Astrocyte (in vitro differentiated cells and primary cell): ENCODE results near the gene MAST1. TPM values are rescaled to one million over a fixed set of nuclear protein-coding genes. Genes with fewer than 3 reads are reported as not detected.

Source experiments
- DNase-seq: peaks from one replicate; pipeline ENCODE4 v3.0.0-alpha.2; 2010; ENCODE audit warnings: low read depth
- FAIRE-seq: peaks from 2 replicates; lab custom pipeline; 2011; peaks lifted over from hg19 to GRCh38; lab: Jason Lieb, UNC
- H2AFZ ChIP-seq: 2 replicates; pipeline ENCODE4 v1.6.0; 2012; ENCODE audit warnings: low read depth, low read length, inconsistent platforms
- H3K27ac ChIP-seq: 2 replicates; pipeline ENCODE4 v1.5.1; 2011; ENCODE audit warnings: low read depth, low read length, inconsistent platforms
- H3K27me3 ChIP-seq: 2 replicates; pipeline ENCODE4 v1.6.0; 2011; ENCODE audit warnings: low read length, inconsistent platforms; ENCODE audit not compliant: insufficient read depth
- H3K36me3 ChIP-seq: 2 replicates; pipeline ENCODE4 v1.5.1; 2011; ENCODE audit warnings: low read length, inconsistent platforms; ENCODE audit not compliant: insufficient read depth
- H3K4me1 ChIP-seq: 2 replicates; pipeline ENCODE4 v1.5.1; 2011; ENCODE audit warnings: low read length, inconsistent platforms; ENCODE audit not compliant: insufficient read depth
- H3K4me2 ChIP-seq: 2 replicates; pipeline ENCODE4 v1.6.0; 2012; ENCODE audit warnings: low read length, inconsistent platforms
- H3K4me3 ChIP-seq: 2 replicates; pipeline ENCODE4 v1.5.1; 2011; ENCODE audit warnings: low read depth, mild to moderate bottlenecking, low read length, inconsistent platforms; ENCODE audit not compliant: insufficient read depth
- H3K79me2 ChIP-seq: 2 replicates; pipeline ENCODE4 v1.6.0; 2012; ENCODE audit warnings: mild to moderate bottlenecking, low read length, inconsistent platforms; ENCODE audit not compliant: insufficient read depth
- H3K9ac ChIP-seq: 2 replicates; pipeline ENCODE4 v1.6.0; 2012; ENCODE audit warnings: mild to moderate bottlenecking, low read length, inconsistent platforms
- H3K9me3 ChIP-seq: 2 replicates; pipeline ENCODE4 v1.5.1; 2012; ENCODE audit warnings: low read depth, mild to moderate bottlenecking, low read length, inconsistent platforms; ENCODE audit not compliant: insufficient read depth
- H4K20me1 ChIP-seq: 2 replicates; pipeline ENCODE4 v1.6.0; 2012; ENCODE audit warnings: low read length, inconsistent platforms; ENCODE audit not compliant: insufficient read depth
- H3K27ac Mint-ChIP-seq: one replicate; pipeline ENCODE4 v1.8.0; 2021; ENCODE audit warnings: mild to moderate bottlenecking, mixed read lengths; ENCODE audit not compliant: unreplicated experiment
- H3K27me3 Mint-ChIP-seq: one replicate; pipeline ENCODE4 v1.8.0; 2021; ENCODE audit warnings: low read depth, mixed read lengths; ENCODE audit not compliant: unreplicated experiment
- H3K36me3 Mint-ChIP-seq: one replicate; pipeline ENCODE4 v1.8.0; 2021; ENCODE audit warnings: low read depth, mixed read lengths; ENCODE audit not compliant: unreplicated experiment
- H3K4me1 Mint-ChIP-seq: one replicate; pipeline ENCODE4 v1.8.0; 2021; ENCODE audit warnings: low read depth, mixed read lengths; ENCODE audit not compliant: unreplicated experiment
- H3K4me3 Mint-ChIP-seq: one replicate; pipeline ENCODE4 v1.8.0; 2021; ENCODE audit warnings: mild to moderate bottlenecking, moderate library complexity, mixed read lengths; ENCODE audit not compliant: unreplicated experiment
- H3K9me3 Mint-ChIP-seq: one replicate; pipeline ENCODE4 v1.8.0; 2021; ENCODE audit warnings: mild to moderate bottlenecking, mixed read lengths; ENCODE audit not compliant: unreplicated experiment
- EZH2 ChIP-seq: IDR thresholded peaks from 2 replicates; pipeline ENCODE4 v1.6.1; 2012; ENCODE audit warnings: mild to moderate bottlenecking, low read length, inconsistent platforms; ENCODE audit not compliant: insufficient read depth
- total RNA-seq: library from RNA; stranded (reverse); gene quantifications from 2 replicates; pipeline ENCODE4 v1.2.1, GENCODE V29; 2021
- TF ChIP-seq, protein P1 (sequence below): IDR thresholded peaks from 2 replicates; pipeline ENCODE4 v1.5.1; 2011; ENCODE audit warnings: low read depth, mild to moderate bottlenecking, inconsistent platforms, low read length, moderate library complexity; ENCODE audit not compliant: insufficient read depth

MAST1 gene
- total RNA-seq, 1 donor from 2014 or later, result 5.4 TPM

DNA sequence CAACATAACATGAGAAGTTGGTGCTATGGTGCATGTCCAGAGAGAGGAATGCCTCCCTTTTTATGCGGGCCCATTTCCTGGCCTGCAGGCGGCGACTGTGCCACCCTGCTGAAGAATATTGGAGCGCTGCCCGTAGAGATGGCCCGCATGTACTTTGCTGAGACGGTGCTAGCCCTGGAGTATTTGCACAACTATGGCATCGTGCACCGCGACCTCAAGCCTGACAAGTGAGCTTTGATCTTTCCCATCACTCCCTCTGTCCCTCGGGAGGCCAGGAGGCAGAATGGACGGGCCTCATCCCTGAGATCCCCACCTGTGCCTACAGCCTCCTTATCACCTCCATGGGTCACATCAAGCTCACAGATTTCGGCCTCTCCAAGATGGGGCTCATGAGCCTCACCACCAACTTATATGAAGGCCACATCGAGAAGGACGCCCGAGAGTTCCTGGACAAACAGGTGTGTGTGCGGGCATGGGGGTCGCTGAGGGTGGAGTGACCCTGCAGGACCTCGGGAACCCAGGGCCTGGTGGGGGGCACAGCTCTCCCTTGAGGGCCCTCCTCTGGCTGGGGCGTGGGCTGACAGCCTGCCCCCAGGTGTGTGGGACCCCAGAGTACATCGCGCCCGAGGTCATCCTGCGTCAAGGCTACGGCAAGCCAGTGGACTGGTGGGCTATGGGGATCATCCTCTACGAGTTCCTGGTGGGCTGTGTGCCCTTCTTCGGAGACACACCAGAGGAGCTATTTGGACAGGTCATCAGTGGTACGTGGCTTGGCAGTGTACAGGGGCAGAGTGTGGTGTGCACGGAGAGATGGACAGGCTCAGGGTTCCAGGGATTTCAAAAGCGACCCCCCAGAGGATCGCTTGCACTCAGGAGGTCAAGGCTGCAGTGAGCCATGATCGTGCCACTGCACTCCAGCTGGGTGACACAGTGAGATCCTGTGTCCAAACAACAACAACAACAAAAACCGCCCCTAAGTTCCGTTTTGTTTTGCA lies 26.7 kb downstream of the MAST1 start:
- peaks cover 11% of the 10 kb centered on the region for H3K36me3 Mint-ChIP-seq
- H3K4me2 ChIP-seq, result no peak overlapping the region
- H4K20me1 ChIP-seq, result no peaks in the 10 kb centered on the region
- H3K27me3 Mint-ChIP-seq, result peaks cover 2% of the 10 kb centered on the region
- peaks cover 3% of the 10 kb centered on the region for H3K4me1 ChIP-seq
- no peaks in the 10 kb centered on the region for H3K36me3 ChIP-seq
- H3K27me3 ChIP-seq, result peaks cover 4% of the 10 kb centered on the region
- no peaks in the 10 kb centered on the region for H3K4me1 Mint-ChIP-seq
- H3K27ac Mint-ChIP-seq, result no peak overlapping the region
- TF ChIP-seq EZH2, result no peak
- TF ChIP-seq, protein P1, sequence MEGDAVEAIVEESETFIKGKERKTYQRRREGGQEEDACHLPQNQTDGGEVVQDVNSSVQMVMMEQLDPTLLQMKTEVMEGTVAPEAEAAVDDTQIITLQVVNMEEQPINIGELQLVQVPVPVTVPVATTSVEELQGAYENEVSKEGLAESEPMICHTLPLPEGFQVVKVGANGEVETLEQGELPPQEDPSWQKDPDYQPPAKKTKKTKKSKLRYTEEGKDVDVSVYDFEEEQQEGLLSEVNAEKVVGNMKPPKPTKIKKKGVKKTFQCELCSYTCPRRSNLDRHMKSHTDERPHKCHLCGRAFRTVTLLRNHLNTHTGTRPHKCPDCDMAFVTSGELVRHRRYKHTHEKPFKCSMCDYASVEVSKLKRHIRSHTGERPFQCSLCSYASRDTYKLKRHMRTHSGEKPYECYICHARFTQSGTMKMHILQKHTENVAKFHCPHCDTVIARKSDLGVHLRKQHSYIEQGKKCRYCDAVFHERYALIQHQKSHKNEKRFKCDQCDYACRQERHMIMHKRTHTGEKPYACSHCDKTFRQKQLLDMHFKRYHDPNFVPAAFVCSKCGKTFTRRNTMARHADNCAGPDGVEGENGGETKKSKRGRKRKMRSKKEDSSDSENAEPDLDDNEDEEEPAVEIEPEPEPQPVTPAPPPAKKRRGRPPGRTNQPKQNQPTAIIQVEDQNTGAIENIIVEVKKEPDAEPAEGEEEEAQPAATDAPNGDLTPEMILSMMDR, result no peak
- DNase-seq (no peak), FAIRE-seq (no peak)
- H3K9me3 ChIP-seq, result no peaks in the 10 kb centered on the region
- H2AFZ ChIP-seq, result no peak overlapping the region
- H3K9ac ChIP-seq, result no peak overlapping the region
- H3K27ac ChIP-seq, result no peak overlapping the region
- no peaks in the 10 kb centered on the region for H3K9me3 Mint-ChIP-seq
- peak overlapping the region; percentile 62 for H3K4me3 Mint-ChIP-seq
- H3K4me3 ChIP-seq, result no peak overlapping the region
- H3K79me2 ChIP-seq, result no peaks in the 10 kb centered on the region

DNA sequence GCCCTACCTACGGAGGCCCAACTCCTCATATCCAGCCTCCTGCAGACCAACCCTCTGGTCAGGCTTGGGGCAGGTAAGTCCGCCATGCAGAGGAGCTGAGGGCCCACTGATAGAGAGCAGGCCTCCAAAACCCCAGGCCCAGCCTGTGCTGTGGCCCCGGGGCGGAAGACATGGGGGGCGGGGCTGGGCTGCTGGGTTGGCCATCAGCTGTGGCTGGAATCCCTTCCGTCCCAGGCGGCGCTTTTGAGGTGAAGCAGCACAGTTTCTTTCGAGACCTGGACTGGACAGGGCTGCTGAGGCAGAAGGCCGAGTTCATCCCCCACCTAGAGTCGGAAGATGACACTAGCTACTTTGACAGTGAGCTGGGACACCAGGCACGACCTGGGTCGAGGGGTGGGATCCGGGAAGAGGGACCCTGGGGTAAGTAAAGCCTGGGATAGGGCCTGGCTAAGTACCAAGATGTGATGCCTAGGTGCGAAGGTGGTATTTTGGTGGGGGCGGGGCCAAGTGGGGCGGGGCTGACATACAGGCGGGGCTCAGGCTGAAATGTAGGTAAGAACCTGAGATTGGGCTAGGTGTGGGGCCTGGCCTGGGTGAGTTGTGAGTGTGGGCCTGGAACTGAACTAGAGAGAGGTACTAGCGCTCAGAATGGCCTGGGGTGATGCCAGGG lies 27.6 kb downstream of the MAST1 start:
- no peaks in the 10 kb centered on the region for H3K9me3 Mint-ChIP-seq
- FAIRE-seq, result no peak
- H3K4me1 ChIP-seq, result peaks cover 3% of the 10 kb centered on the region
- peaks cover 2% of the 10 kb centered on the region for H3K27me3 Mint-ChIP-seq
- H3K4me3 ChIP-seq, result no peak overlapping the region
- H3K4me2 ChIP-seq, result no peak overlapping the region
- H3K27ac ChIP-seq, result no peak overlapping the region
- no peak overlapping the region for H3K27ac Mint-ChIP-seq
- no peak for TF ChIP-seq EZH2
- TF ChIP-seq, protein P1, result no peak
- H3K79me2 ChIP-seq, result no peaks in the 10 kb centered on the region
- no peak overlapping the region for H2AFZ ChIP-seq
- peaks cover 4% of the 10 kb centered on the region for H3K27me3 ChIP-seq
- no peaks in the 10 kb centered on the region for H3K36me3 ChIP-seq
- DNase-seq, result no peak
- peaks cover 13% of the 10 kb centered on the region for H3K36me3 Mint-ChIP-seq
- no peak overlapping the region for H3K4me3 Mint-ChIP-seq
- H3K4me1 Mint-ChIP-seq, result no peaks in the 10 kb centered on the region
- H3K9me3 ChIP-seq, result no peaks in the 10 kb centered on the region
- H4K20me1 ChIP-seq, result no peaks in the 10 kb centered on the region
- no peak overlapping the region for H3K9ac ChIP-seq
